IPS-18c (cell line): ENCODE measurements around the gene MICALL1.

Experiments
- H3K4me3 ChIP-seq: 2 replicates; pipeline ENCODE4 v1.7.0; 2013; ENCODE audit warnings: low read depth, mild to moderate bottlenecking, low read length, moderate library complexity; ENCODE audit not compliant: insufficient read depth
- H3K9me3 ChIP-seq: one replicate; pipeline ENCODE4 v1.6.1; 2013; ENCODE audit warnings: mild to moderate bottlenecking, low read length, moderate library complexity; ENCODE audit not compliant: control insufficient read depth, insufficient read depth

MICALL1 gene

DNA sequence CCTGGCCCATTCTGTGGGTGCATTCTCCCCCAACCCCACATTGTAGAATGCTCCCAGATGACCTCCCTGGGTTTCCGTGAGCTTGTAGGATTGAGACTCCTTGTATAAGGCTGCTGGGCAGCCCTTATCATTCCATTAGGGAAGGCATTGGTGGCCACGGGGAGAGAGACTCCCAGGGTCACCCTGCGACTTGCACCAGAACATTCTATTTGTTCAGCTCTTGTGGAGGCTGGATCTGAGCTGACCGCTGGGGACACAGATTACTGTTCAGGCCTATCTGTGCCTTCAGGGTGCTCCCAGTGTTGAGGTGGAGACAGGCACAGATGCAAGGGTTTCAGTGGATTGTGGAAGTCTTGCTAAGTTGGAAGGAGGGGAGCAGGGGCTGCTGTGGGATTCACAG, 17.8 kb downstream of the MICALL1 start:
- H3K4me3 ChIP-seq = no peak overlapping the region

DNA sequence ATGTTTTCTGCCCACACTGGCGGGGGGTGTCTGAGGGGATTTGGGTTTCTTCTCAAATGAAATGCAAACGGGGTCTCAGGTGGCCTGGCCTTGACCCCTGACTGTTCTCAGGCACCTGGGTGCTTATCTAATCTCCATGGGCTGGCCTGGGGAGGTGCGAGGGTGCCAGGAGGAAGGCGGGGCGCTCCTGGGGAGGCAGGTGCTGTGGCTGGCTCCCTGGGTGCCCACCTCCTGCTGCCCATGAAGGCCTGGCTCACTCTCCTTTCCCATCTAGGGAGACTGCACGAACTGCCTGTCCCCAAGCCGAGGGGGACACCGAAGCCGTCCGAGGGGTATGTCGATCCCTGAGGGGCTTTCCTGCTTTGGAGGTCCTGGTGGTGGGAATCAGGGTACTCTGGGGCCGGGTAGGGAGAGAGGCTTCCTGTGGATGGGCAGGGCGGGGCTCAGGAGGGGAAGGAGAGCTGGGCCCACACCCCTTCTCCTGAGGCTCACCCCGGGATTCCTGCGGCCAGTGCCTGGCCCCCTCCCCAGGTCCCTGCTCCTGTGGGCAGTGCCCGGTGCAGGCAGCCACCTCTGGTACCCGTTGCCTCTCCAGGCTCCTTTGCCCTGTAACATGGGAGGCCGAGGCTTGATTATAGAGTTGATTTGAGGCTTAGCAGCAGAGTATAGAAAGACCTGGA, 18.4 kb downstream of the MICALL1 start:
- Histone ChIP-seq H3K4me3 (no peak overlapping the region), H3K9me3 (no peaks in the 10 kb centered on the region)

More for the DNA sequence above, 17.8 kb downstream of the MICALL1 start:
- no peaks in the 10 kb centered on the region for H3K9me3 ChIP-seq

DNA sequence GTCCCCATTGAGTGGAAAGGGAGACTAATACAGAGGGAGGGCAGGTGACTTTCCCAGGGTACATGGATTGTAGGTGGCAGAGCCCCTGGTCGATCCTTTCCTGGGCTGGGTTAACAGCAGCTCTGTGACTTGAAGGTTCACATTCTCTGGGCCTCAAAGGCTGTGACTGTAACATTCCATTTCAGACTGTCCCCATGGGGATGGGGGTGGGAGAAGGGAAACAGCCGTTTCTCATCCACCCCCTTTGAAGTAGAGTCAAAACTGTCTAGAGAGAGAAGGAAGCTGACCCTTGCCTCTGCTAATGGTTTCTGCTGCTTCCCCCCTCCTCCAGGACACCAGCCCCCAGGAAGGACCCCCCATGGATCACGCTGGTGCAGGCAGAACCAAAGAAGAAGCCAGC, 19.2 kb downstream of the MICALL1 start:
- H3K9me3 ChIP-seq = no peaks in the 10 kb centered on the region
- H3K4me3 ChIP-seq = no peak overlapping the region

DNA sequence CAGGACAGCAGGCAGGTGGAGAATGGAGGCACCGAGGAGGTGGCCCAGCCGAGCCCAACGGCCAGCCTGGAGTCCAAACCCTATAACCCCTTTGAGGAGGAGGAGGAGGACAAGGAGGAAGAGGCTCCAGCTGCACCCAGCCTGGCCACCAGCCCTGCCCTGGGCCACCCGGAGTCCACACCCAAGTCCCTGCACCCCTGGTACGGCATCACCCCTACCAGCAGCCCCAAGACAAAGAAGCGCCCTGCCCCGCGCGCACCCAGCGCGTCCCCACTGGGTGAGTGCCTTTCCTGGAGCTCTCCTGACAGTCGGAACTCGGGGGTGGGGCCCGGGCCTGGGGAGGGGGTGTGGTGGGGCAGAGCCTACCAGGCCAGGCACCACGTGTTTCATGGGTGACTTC, 19.7 kb downstream of the MICALL1 start:
- Histone ChIP-seq H3K9me3 (no peaks in the 10 kb centered on the region), H3K4me3 (no peak overlapping the region)

DNA sequence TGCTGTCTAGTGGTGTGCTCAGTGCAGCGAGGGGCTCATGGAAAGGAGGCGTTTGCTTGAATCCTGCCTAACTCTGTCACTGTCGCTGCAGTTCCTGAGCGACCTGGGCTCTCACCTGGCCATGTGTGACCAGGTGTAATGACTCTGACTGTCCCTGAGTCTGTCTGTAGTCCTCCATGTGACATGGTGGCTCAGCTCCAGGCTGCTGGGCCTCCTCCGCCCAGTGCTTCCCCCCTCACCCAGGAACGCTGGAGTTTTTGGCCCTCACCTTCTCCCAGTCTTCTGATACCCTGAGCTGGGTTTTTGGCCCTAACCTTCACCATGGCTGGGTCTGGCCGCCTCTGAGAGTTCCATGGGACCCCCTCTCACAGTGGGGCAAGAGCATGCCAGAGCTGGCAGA, 20.3 kb downstream of the MICALL1 start:
- no peaks in the 10 kb centered on the region for H3K9me3 ChIP-seq
- H3K4me3 ChIP-seq = no peak overlapping the region

DNA sequence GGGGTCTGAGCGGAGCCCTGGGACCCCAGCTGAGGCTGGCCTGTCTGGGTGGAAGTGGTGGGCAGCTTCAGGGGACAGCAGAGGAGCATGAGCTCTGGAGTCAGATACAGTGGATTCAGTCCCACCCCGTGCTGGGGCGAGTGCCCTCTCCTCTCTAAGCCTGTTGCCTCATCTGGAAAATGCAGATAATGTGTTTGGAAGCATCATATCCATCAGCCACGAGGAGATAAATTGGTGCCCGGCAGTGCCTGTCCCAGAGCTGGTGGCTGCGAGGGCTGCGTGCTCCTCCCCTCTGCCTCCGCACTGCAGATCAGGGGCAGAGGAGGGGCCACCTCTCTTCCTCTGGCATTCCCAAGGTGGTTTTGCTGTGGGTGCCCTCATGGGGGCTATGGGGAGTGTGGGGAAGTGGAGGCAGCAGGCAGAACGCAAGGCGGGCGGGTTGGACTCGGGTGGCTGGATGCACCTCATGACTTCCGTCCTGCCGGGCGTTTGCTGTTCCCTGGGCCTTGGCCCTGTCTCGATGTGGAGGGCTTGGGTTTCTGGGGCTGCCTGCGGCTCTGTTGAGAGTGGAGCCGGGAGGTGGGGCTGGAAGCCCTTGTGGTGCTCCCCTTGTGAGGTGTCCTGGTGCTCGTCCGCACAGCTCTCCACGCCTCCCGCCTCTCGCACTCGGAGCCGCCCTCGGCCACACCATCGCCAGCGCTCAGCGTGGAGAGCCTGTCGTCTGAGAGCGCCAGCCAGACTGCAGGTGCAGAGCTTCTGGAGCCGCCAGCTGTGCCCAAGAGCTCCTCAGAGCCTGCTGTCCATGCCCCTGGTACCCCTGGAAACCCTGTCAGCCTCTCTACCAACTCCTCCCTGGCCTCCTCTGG, 20.9 kb downstream of the MICALL1 start:
- H3K4me3 ChIP-seq = no peak overlapping the region
- H3K9me3 ChIP-seq = no peaks in the 10 kb centered on the region

DNA sequence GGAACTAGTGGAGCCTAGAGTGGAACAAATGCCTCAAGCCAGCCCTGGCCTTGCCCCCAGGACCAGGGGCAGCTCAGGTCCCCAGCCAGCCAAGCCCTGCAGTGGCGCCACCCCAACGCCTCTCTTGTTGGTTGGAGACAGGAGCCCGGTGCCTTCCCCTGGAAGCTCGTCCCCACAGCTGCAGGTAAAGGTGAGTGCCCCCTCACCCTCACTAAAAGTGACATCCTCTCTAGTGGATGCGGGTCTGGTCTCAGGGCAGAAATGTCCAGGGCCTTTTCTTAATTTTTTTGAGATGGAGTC, 21.5 kb downstream of the MICALL1 start:
- no peaks in the 10 kb centered on the region for H3K9me3 ChIP-seq

DNA sequence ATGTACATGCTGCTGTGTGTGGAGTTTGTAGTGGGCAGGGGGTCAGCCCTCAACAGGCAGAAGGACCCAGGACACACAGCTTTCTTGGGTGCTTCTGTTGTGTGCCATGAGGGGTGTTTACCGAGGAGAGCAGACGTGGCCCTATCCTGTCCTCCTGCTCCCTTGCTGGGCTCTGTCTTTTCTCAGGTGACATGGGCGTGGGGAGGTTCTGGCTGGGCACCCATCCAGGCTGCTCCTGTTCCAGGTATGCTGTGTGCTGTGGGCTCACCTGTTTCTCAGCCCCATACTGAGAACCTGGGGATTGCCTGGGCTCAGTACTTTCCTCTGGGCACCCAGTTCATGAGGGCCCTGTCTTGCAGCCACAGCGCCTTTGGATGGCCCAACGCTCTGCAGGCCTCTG, 23.3 kb downstream of the MICALL1 start:
- Histone ChIP-seq H3K9me3 (no peaks in the 10 kb centered on the region), H3K4me3 (no peak overlapping the region)

More for the DNA sequence above, 21.5 kb downstream of the MICALL1 start:
- no peak overlapping the region for H3K4me3 ChIP-seq

DNA sequence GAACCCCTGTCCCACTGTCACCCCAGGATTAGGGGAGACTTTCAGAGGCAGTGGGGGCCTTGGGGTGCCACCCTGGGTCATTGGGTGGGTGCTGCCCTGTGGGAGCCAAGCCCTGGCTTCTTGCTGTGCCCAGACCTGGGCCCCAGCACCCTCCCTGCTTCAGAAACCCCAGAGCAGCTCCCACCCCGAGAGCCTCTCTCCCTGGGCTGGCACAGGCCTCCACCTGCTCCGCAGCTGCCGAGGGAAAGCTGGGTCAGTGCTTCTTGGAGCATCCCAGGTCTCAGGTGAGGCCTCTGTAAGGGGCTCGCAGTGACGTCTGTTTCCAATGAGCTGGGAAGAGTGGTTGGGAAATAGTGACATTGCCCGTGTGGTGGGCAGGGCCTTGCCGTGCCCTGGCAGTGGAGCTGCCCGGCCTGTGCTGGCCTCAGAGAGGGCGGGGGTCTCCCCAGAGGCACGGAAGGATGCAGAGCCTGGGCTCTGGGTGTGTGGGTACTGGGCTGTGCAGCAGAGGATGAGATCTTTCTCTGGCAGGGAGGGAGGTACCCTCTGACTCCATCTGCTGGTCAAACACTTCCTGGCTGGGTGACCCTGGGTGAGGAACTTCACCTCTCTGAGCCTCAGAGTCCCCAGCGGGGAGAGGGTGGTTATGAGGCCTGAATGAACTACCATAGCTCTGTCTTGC, 24.3 kb downstream of the MICALL1 start:
- Histone ChIP-seq H3K4me3 (no peak overlapping the region), H3K9me3 (no peaks in the 10 kb centered on the region)

DNA sequence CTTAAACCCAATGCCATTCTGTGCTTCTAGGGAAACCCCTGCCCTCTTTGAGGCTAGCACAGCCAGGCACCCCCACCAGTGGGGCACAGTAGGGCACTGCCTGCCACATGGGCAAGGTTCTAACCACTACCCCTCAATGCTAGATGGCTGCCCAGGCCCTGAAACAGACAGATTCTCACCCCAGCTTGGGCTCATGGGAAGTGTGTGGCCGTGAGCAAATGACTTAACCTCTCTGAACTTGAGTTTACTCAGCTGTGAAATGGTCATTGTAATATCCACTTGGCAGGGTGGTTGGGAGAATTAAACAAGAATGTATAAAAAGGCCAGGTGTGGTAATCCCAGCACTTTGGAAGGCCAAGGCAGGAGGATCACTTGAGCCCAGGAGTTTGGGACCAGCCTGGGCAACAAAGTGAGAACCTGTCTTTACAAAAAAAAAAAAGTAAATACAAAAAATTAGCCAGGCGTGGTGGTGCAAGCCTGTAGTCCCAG, 24.9 kb downstream of the MICALL1 start:
- Histone ChIP-seq H3K9me3 (no peaks in the 10 kb centered on the region), H3K4me3 (no peak overlapping the region)

DNA sequence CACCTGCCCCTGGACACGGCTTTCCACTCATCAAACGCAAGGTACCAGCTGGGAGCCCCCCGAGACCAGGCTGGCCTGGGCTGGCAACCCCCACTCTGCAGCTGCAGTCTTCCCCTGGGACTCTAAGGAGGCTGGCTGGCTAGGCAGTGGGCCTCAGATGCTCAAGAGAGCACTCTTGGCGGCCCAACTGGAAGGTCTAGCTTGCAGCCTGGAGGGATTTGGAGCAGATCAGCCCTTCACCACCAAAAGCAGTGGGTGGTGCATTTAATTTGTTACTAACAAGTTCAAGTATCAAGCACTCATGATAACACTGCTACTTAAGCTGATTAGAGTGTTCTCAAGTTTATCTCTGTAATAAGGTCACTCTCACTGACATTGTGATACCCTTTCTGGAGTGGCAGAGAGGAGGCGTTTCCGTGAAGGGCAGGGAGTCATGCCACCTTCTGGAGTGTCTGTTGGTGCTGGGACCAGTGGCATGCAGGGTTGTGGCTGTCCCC, 25.8 kb downstream of the MICALL1 start:
- H3K9me3 ChIP-seq = no peaks in the 10 kb centered on the region
- H3K4me3 ChIP-seq = no peak overlapping the region

DNA sequence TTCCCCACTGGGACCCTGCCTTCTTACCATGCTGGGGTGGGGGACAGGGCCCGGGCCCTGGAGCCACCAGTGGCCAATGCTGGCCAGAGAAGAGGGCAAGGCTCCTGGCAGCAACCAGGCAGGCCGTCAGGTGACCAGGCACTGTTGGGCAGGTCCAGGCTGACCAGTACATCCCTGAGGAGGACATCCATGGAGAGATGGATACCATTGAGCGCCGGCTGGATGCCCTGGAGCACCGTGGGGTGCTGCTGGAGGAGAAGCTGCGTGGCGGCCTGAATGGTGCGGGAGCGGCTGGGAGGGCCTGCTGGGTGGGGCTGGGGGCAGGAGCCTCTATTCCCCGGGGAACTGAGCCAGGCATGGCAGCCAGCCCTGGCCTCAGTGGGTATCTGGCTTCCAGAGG, 26.3 kb downstream of the MICALL1 start:
- Histone ChIP-seq H3K9me3 (no peaks in the 10 kb centered on the region), H3K4me3 (no peak overlapping the region)

DNA sequence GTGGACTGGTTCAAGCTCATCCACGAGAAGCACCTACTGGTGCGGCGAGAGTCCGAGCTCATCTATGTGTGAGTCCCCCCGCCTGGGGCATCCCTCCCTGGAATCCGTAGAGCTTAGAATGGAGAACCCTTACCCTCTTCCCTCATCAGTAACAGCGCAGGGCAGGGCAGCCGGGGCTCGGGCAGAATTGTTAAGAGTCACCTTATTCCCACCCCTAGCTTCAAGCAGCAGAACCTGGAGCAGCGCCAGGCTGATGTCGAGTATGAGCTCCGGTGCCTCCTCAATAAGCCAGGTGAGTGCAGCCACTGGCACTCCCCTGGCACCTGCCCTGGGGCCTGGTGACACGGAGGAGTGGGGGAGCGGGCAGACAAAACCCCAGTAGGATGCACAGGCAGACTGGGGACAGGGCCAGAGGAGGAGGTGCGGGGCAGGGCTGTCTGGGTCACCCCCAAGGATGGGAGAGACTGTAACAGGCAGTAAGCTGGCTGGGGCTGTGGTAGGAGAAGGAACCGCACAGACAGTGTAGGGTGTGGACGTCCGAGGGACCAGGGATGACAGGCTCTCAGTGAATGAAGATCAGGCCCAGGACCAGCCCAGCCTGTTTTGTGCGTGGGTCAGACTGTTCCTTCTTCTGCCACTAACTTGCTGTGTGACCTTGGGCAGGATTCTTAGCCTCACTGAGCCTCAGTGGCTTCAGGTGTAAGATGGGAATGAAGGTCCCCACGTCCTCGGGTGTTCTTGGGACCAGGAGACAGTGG, 26.9 kb downstream of the MICALL1 start:
- H3K9me3 ChIP-seq = no peaks in the 10 kb centered on the region
- H3K4me3 ChIP-seq = no peak overlapping the region

DNA sequence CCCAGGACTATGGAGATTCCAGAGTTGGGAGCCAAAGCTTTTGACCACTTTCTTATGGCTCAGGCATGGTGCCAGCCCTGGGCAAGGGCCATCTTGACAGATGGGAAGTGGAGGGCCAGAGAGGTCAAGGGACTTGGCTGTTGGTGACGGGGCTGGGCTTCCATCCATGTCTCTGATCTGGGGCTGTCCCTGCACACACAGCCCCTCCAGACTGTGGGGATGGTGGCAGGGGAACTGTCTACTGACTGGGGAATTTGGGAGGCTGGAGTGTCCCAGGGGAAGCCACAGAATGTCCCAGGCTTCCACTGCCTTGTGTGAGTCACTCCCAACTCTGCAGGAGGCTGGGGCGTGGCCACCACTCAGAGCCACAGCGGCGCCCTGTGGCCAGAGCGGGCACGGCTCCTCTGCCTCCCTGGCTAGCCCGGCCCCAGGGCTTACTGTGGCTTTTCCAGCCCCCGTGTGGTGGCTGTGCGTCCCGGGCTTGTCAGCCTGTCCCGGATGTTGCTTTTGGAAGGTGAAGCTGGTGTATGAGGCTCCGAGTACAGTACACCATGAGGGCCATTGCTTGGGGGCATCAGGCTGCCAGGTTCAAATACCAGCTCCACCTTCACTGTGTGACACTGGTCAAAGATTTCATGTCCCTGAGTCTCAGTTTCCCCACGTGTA, 27.7 kb downstream of the MICALL1 start:
- H3K9me3 ChIP-seq = no peaks in the 10 kb centered on the region
- no peak overlapping the region for H3K4me3 ChIP-seq

DNA sequence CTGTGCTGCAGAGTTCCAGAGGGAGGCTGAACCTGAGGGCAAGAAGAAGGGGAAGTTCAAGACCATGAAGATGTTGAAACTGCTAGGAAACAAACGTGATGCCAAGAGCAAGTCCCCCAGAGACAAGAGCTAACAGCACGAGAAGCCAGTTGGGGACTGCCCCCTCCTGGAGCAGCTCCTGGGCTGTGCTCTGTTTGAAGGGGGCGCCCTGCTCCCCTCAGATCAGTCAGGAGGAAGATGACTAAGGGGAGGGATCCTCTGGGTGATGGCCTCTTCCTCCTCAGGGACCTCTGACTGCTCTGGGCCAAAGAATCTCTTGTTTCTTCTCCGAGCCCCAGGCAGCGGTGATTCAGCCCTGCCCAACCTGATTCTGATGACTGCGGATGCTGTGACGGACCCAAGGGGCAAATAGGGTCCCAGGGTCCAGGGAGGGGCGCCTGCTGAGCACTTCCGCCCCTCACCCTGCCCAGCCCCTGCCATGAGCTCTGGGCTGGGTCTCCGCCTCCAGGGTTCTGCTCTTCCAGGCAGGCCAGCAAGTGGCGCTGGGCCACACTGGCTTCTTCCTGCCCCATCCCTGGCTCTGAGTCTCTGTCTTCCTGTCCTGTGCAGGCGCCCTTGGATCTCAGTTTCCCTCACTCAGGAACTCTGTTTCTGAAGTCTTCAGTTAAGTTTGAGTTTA, 34.7 kb downstream of the MICALL1 start:
- no peak overlapping the region for H3K4me3 ChIP-seq

DNA sequence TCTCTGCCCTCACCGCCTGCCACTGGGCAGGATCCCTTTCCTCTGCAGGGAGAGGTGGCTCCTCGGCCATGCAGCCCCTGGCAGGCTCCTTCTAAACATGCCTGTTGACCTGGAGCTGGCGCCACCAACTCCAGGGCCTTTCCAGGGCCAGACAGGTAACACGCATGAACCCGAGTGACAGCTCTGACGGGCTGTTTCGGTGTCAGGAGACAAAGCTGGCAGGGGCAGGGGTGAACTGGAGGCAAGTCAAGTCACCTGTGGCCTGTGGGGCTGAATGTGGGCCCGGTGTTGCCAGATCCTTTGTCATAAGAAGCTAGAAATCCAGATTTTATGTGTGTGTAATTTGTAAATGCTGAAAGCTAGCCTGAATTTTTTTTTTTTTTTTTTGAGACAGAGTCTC, 36.0 kb downstream of the MICALL1 start:
- H3K4me3 ChIP-seq = no peak overlapping the region
- H3K9me3 ChIP-seq = no peaks in the 10 kb centered on the region

More for the DNA sequence above, 34.7 kb downstream of the MICALL1 start:
- no peaks in the 10 kb centered on the region for H3K9me3 ChIP-seq
